HepG2 (cell line): ENCODE data around the gene OMA1. TPM values are rescaled to one million over a fixed set of nuclear protein-coding genes. Genes with fewer than 3 reads are reported as not detected.

Experiments used
- ARID2 ChIP-seq: sonication (generic); formaldehyde crosslinking; IDR thresholded peaks from 2 replicates; pipeline ENCODE4 v1.8.1; 2022; ENCODE audit warnings: mild to moderate bottlenecking, missing genetic modification reagents, borderline replicate concordance
- DPF2 ChIP-seq: sonication (generic); formaldehyde crosslinking; IDR thresholded peaks from 2 replicates; pipeline ENCODE4 v1.4.0; 2020; ENCODE audit warnings: mild to moderate bottlenecking, low read depth, missing genetic modification reagents, borderline replicate concordance
- HNRNPH1 ChIP-seq: fragments of 200-400 bp; formaldehyde crosslinking; optimal IDR thresholded peaks from 2 replicates; pipeline ENCODE3; 2017; ENCODE audit warnings: mild to moderate bottlenecking, low read depth, low read length
- PLRG1 ChIP-seq: fragments of 450-650 bp; conservative IDR thresholded peaks from 2 replicates; pipeline ENCODE4 v1.6.1; 2016
- SOX5 ChIP-seq: IDR thresholded peaks from 2 replicates; pipeline ENCODE4 v1.6.1; 2016; ENCODE audit warnings: borderline replicate concordance
- SOX6 ChIP-seq, 2 experiments: fragments of 450-650 bp in 1 of 2; sonication (generic) in 1 of 2; formaldehyde crosslinking in 1 of 2; IDR thresholded peaks; 2 replicates each; pipeline versions ENCODE4 v1.4.0 to v1.6.1; 2017 to 2020; ENCODE audit warnings: antibody characterized with exemption in 1 of 2, mild to moderate bottlenecking in 1 of 2, missing genetic modification reagents in 1 of 2
- TGIF2 ChIP-seq: IDR thresholded peaks from 2 replicates; pipeline ENCODE4 v1.6.1; 2016; ENCODE audit warnings: control low read depth, missing compliant biosample characterization
- ZMYM2 ChIP-seq: sonication (generic); formaldehyde crosslinking; IDR thresholded peaks from 2 replicates; pipeline ENCODE4 v1.8.0; 2022; ENCODE audit warnings: mild to moderate bottlenecking, missing genetic modification reagents
- polyA plus RNA-seq, 8 experiments: library from polyadenylated mRNA; depleted of rRNA in 3 of 8; stranded (reverse) in 7 of 8; unstranded in 1 of 8; fragments of >200 nt; fragmentation: Illumina TruSeq in 4 of 8; extraction: Trizol in 4 of 8; gene quantifications; 2 replicates each; pipeline versions ENCODE4 v1.2.1 to v1.2.3, GENCODE V29; 2011 to 2016; ENCODE audit warnings: low read depth in 4 of 8, missing spikeins in 1 of 8, mixed read lengths in 1 of 8; ENCODE audit not compliant: insufficient read depth in 1 of 8
- total RNA-seq, 5 experiments: library from RNA; depleted of rRNA; stranded (reverse); fragments of >200 nt; fragmentation: Illumina TruSeq; extraction: Trizol; gene quantifications; 2 replicates each; pipeline ENCODE4 v1.2.3, GENCODE V29; 2016; ENCODE audit warnings: low read depth in 1 of 5
- TF ChIP-seq, protein P1 (sequence below): sonication (generic); formaldehyde crosslinking; IDR thresholded peaks from 2 replicates; pipeline ENCODE4 v1.5.0; 2020; ENCODE audit warnings: mild to moderate bottlenecking, missing genetic modification reagents, borderline replicate concordance
- TF ChIP-seq, protein P2 (sequence below): sonication (generic); formaldehyde crosslinking; IDR thresholded peaks from 2 replicates; pipeline ENCODE4 v1.4.0; 2020; ENCODE audit warnings: mild to moderate bottlenecking, missing genetic modification reagents, borderline replicate concordance

OMA1 gene
- total and polyA plus RNA-seq, 2 of the 13 experiments (the other 11 are each of a cell fraction or from before 2014, with no cell fraction given) = 7.0 to 26.9 TPM

DNA sequence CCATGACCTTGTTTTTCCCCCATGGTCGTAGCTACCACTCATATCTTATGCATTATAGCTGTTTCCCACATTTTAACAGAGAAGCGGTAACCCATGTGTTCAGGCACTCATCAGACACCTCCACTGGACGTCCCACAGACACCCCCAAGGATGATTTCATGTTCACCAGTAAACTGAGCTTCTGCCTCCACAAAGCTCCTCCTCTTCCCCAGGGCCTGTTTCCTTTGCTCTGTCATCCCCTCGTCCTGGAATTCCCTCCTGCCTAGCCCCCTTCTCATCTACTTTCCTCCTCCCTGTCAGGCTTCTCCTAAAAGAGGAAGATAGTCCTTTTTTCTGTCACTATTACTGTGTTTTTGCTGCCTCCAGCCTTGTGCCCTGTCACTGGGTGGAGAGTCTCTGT lies 111.2 kb downstream of the OMA1 start (continued):
- TF ChIP-seq, protein P1, sequence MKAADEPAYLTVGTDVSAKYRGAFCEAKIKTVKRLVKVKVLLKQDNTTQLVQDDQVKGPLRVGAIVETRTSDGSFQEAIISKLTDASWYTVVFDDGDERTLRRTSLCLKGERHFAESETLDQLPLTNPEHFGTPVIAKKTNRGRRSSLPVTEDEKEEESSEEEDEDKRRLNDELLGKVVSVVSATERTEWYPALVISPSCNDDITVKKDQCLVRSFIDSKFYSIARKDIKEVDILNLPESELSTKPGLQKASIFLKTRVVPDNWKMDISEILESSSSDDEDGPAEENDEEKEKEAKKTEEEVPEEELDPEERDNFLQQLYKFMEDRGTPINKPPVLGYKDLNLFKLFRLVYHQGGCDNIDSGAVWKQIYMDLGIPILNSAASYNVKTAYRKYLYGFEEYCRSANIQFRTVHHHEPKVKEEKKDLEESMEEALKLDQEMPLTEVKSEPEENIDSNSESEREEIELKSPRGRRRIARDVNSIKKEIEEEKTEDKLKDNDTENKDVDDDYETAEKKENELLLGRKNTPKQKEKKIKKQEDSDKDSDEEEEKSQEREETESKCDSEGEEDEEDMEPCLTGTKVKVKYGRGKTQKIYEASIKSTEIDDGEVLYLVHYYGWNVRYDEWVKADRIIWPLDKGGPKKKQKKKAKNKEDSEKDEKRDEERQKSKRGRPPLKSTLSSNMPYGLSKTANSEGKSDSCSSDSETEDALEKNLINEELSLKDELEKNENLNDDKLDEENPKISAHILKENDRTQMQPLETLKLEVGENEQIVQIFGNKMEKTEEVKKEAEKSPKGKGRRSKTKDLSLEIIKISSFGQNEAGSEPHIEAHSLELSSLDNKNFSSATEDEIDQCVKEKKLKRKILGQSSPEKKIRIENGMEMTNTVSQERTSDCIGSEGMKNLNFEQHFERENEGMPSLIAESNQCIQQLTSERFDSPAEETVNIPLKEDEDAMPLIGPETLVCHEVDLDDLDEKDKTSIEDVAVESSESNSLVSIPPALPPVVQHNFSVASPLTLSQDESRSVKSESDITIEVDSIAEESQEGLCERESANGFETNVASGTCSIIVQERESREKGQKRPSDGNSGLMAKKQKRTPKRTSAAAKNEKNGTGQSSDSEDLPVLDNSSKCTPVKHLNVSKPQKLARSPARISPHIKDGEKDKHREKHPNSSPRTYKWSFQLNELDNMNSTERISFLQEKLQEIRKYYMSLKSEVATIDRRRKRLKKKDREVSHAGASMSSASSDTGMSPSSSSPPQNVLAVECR = no peak
- TF ChIP-seq DPF2 (CRISPR knock-in tag) = no peak
- TF ChIP-seq ZMYM2 (CRISPR knock-in tag) = no peak
- TF ChIP-seq, protein P2, sequence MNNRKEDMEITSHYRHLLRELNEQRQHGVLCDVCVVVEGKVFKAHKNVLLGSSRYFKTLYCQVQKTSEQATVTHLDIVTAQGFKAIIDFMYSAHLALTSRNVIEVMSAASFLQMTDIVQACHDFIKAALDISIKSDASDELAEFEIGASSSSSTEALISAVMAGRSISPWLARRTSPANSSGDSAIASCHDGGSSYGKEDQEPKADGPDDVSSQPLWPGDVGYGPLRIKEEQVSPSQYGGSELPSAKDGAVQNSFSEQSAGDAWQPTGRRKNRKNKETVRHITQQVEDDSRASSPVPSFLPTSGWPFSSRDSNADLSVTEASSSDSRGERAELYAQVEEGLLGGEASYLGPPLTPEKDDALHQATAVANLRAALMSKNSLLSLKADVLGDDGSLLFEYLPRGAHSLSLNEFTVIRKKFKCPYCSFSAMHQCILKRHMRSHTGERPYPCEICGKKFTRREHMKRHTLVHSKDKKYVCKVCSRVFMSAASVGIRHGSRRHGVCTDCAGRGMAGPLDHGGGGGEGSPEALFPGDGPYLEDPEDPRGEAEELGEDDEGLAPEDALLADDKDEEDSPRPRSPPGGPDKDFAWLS (CRISPR knock-in tag) = no peak
- TF ChIP-seq ARID2 (CRISPR knock-in tag) = no peak
- TF ChIP-seq TGIF2 (CRISPR knock-in tag) = no peak
- no peak for TF ChIP-seq SOX5 (CRISPR knock-in tag)
- TF ChIP-seq SOX6 (IDR thresholded peaks at IDR 0.05) = no peak
- TF ChIP-seq SOX6 (CRISPR knock-in tag; IDR thresholded peaks at IDR 0.05) = no peak
- TF ChIP-seq HNRNPH1 = no peak
- no peak for TF ChIP-seq PLRG1
